Measurements from ENCODE around the gene PCDH10.

The PCDH10 gene

GRCh38 chr4:133148690-133149363 is at the start of gene PCDH10:
Gene PCDH10, plus strand, starts transcription at chr4:133149294. Its CDS starts 847 bp downstream, at chr4:133150141.
- DNase-seq: peak; percentile 72

- DNase-seq: no peak
Measured at GRCh38 chr4:133102043-133102442, 47.1 kb upstream of the PCDH10 start.

- DNase-seq: no peak
Measured at GRCh38 chr4:133102612-133103409, 46.3 kb upstream of the PCDH10 start.

GRCh38 chr4:133112641-133113040 is 36.5 kb upstream of the PCDH10 start:
- no peak for DNase-seq

- no peak for DNase-seq
Measured at GRCh38 chr4:133124746-133125145, 24.3 kb upstream of the PCDH10 start.

GRCh38 chr4:133127500-133127899 is 21.6 kb upstream of the PCDH10 start:
- DNase-seq: no peak

- no peak for DNase-seq
Measured at GRCh38 chr4:133129237-133129636, 19.9 kb upstream of the PCDH10 start.

GRCh38 chr4:133130171-133130570 is 18.9 kb upstream of the PCDH10 start:
- DNase-seq: no peak

- DNase-seq: no peak
Measured at GRCh38 chr4:133131829-133132460, 17.1 kb upstream of the PCDH10 start.

GRCh38 chr4:133136833-133137232 is 12.3 kb upstream of the PCDH10 start:
- no peak for DNase-seq

GRCh38 chr4:133137571-133137970 is 11.5 kb upstream of the PCDH10 start:
- DNase-seq: no peak

GRCh38 chr4:133143775-133144430 is 5.2 kb upstream of the PCDH10 start:
- DNase-seq: no peak

GRCh38 chr4:133145241-133145640 is 3.9 kb upstream of the PCDH10 start:
- no peak for DNase-seq

- no peak for DNase-seq
Measured at GRCh38 chr4:133145758-133146573, 3.1 kb upstream of the PCDH10 start.

- DNase-seq: peak; percentile 38
Measured at GRCh38 chr4:133146574-133147241, 2.4 kb upstream of the PCDH10 start.

GRCh38 chr4:133147286-133147821 is 1.7 kb upstream of the PCDH10 start:
- no peak for DNase-seq

- DNase-seq: peak; percentile 12
Measured at GRCh38 chr4:133147921-133148689, 989 bp upstream of the PCDH10 start.

GRCh38 chr4:133149364-133149695 is 236 bp downstream of the PCDH10 start:
- DNase-seq: no peak

GRCh38 chr4:133149932-133150471 is 908 bp downstream of the PCDH10 start:
- DNase-seq: no peak
